ENCODE data around the gene PSTPIP1. TPM values are rescaled to one million over a fixed set of nuclear protein-coding genes. Genes with fewer than 3 reads are reported as not detected.

The PSTPIP1 gene
- total and polyA plus RNA-seq, 10 of the 15 experiments (the other 5 are each of a cell fraction or from before 2014, with no cell fraction given), result 0.50 to 29.3 (median 14.5) TPM

DNA sequence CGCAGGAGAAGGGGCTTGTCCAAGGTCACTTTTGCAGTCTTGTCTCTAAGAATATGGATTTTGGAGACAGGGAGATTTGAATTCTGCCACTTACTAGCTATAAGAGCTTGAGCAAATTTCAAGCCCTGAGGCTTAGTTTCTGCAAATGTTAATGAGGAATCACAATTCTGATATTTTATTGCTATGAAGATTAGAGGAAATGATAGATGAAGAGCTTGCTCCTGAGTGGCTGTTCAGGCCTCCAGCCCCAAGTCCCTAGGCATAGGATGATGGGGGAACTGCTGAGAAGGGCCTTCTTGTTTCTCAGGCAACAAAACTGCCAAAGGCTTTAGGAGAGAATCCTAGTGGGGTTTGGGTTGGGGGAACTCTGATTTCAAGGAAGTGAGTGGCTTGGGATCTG is 18.8 kb upstream of the PSTPIP1 start:
- 95% methylated on average over 1 of the region's 1 CpG for WGBS (ENCODE audit: insufficient coverage, insufficient replicate concordance, low lambda C conversion rate, missing lambda C conversion rate)
- no peak for DNase-seq (ENCODE audit: low read depth, low spot score)
- ChIA-PET SMC1A (ENCODE audit: uncharacterized antibody, unreplicated experiment) (interaction anchor here (0.6 to 14.1 kb wide), 14 partner anchors 12 to 1530 kb away, joined by 3 to 375 read pairs (median 10); partner anchors contain the start of gene PSTPIP1), CTCF (interaction anchor here (0.8 to 16.6 kb wide), 13 partner anchors 12 to 567 kb away, joined by 3 to 483 read pairs (median 7); no protein-coding TSS in a partner anchor), POLR2A (interaction anchor here (0.6 to 2.4 kb wide), 4 partner anchors 11 to 380 kb away, joined by 3 to 10 read pairs (median 3); no protein-coding TSS in a partner anchor), RAD21 (ENCODE audit: unreplicated experiment) (interaction anchor here (0.7 to 15.6 kb wide), 15 partner anchors 12 to 567 kb away, joined by 3 to 259 read pairs (median 5); partner anchors contain the start of gene PSTPIP1)
- Histone ChIP-seq H3K9me3 (replicated peaks; ENCODE audit: control insufficient read depth, insufficient read depth, low read length) (no peaks in the 10 kb centered on the region; the same call in 2 of the 3 replicates), H2AFZ (ENCODE audit: control insufficient read depth, low read depth, low read length) (no peak overlapping the region), H3K79me2 (ENCODE audit: control insufficient read depth, insufficient read depth, low read length) (no peaks in the 10 kb centered on the region), H4K20me1 (ENCODE audit: control insufficient read depth, insufficient read depth) (no peaks in the 10 kb centered on the region), H3K4me1 (ENCODE audit: control insufficient read depth, insufficient read depth, low read length) (no peaks in the 10 kb centered on the region), H3K27ac (ENCODE audit: control insufficient read depth, insufficient read depth) (no peak overlapping the region), H3K4me3 (no peak overlapping the region), H3K4me2 (ENCODE audit: control insufficient read depth, insufficient read depth) (no peak overlapping the region), H3K9ac (ENCODE audit: control insufficient read depth, insufficient read depth, low read length) (no peak overlapping the region), H3K27me3 (replicated peaks in 1 of 2; ENCODE audit: control insufficient read depth in 2 of 2, insufficient read depth in 2 of 2, low read length in 1 of 2) (no peaks in the 10 kb centered on the region; a peak in 1 of 4 replicates), H3K36me3 (ENCODE audit: control insufficient read depth in 2 of 2, insufficient read depth in 2 of 2, low read length in 1 of 2) (no peaks in the 10 kb centered on the region)
- in situ Hi-C loops (cut with MboI), result no loop called here
- no TSS peak for BruUV-seq (replicated peaks)
- no peak for ATAC-seq
- intact Hi-C loops (cut with micrococcal nuclease; ENCODE audit: unreplicated experiment), result no loop called here
- TF ChIP-seq, protein P1, sequence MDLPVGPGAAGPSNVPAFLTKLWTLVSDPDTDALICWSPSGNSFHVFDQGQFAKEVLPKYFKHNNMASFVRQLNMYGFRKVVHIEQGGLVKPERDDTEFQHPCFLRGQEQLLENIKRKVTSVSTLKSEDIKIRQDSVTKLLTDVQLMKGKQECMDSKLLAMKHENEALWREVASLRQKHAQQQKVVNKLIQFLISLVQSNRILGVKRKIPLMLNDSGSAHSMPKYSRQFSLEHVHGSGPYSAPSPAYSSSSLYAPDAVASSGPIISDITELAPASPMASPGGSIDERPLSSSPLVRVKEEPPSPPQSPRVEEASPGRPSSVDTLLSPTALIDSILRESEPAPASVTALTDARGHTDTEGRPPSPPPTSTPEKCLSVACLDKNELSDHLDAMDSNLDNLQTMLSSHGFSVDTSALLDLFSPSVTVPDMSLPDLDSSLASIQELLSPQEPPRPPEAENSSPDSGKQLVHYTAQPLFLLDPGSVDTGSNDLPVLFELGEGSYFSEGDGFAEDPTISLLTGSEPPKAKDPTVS (IDR thresholded peaks at IDR 0.05; ENCODE audit: low read depth, low read length), result no peak
- TF ChIP-seq, protein P2, sequence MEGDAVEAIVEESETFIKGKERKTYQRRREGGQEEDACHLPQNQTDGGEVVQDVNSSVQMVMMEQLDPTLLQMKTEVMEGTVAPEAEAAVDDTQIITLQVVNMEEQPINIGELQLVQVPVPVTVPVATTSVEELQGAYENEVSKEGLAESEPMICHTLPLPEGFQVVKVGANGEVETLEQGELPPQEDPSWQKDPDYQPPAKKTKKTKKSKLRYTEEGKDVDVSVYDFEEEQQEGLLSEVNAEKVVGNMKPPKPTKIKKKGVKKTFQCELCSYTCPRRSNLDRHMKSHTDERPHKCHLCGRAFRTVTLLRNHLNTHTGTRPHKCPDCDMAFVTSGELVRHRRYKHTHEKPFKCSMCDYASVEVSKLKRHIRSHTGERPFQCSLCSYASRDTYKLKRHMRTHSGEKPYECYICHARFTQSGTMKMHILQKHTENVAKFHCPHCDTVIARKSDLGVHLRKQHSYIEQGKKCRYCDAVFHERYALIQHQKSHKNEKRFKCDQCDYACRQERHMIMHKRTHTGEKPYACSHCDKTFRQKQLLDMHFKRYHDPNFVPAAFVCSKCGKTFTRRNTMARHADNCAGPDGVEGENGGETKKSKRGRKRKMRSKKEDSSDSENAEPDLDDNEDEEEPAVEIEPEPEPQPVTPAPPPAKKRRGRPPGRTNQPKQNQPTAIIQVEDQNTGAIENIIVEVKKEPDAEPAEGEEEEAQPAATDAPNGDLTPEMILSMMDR (IDR thresholded peaks at IDR 0.05 in 2 of 3, conservative IDR thresholded peaks at IDR 0.05 in 1 of 3; ENCODE audit: control insufficient read depth in 2 of 3, extremely low read depth in 1 of 3, insufficient read depth in 1 of 3, low read depth in 3 of 3, low read length in 3 of 3), result no peak
- no peak for FAIRE-seq
